ENCODE results near the gene COL4A2. TPM values are rescaled to one million over a fixed set of nuclear protein-coding genes. Genes with fewer than 3 reads are reported as not detected.

The COL4A2 gene
- total RNA-seq, 6 experiments from 2014 or later = 8.4 to 65.8 (median 42.5) TPM

DNA sequence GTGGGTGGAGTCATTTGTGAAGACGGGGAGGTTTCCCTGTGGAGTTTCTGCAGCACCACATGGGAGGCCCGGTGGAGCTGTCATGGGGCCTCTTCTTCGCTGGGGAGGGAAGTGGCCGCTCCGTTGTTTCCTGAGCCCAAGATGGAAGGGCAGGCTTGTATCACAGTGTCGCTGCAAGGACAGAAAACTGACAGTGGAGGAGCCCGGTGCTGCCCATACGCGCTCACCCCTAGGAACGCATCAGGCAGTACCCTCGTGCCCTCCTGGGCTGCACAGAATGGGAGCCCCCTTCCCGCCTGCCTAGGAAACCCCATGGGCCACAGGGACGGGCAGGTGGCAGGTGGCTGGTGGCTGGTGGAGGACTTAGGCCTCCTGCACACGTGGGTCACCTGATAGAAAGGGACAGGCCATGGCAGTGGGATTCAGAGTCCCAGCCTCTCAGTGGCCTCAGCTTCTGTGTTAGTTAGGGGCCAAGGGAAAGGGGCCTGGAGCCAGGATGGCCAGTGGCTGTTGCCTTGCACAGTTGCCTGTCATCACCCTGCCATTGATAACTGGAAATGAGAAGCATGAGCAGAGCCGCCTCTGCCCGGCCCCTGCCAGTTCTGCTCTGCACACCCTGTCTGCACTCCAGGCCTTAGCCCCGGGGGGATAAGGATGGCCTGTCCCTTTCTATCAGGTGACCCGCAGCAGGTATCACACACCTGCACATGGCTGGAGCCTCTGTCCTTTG lies 7.6 kb downstream of the COL4A2 start:
- H3K4me1 ChIP-seq = no peaks in the 10 kb centered on the region
- WGBS (ENCODE audit: insufficient coverage, low coverage, low lambda C conversion rate, missing lambda C conversion rate) = 86% methylated on average over 2 of the region's 18 CpGs
- TF ChIP-seq, protein P1, sequence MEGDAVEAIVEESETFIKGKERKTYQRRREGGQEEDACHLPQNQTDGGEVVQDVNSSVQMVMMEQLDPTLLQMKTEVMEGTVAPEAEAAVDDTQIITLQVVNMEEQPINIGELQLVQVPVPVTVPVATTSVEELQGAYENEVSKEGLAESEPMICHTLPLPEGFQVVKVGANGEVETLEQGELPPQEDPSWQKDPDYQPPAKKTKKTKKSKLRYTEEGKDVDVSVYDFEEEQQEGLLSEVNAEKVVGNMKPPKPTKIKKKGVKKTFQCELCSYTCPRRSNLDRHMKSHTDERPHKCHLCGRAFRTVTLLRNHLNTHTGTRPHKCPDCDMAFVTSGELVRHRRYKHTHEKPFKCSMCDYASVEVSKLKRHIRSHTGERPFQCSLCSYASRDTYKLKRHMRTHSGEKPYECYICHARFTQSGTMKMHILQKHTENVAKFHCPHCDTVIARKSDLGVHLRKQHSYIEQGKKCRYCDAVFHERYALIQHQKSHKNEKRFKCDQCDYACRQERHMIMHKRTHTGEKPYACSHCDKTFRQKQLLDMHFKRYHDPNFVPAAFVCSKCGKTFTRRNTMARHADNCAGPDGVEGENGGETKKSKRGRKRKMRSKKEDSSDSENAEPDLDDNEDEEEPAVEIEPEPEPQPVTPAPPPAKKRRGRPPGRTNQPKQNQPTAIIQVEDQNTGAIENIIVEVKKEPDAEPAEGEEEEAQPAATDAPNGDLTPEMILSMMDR (IDR thresholded peaks at IDR 0.05) = no peak
- TF ChIP-seq POLR2A (IDR thresholded peaks at IDR 0.05) = no peak
- no peak overlapping the region for H3K4me3 ChIP-seq
- no peaks in the 10 kb centered on the region for H3K9me3 ChIP-seq
- intact Hi-C loops (cut with DNase I) = no loop called here
- H3K27ac ChIP-seq = no peak overlapping the region
- H3K27me3 ChIP-seq = no peaks in the 10 kb centered on the region
- H3K36me3 ChIP-seq = no peaks in the 10 kb centered on the region
- DNase-seq (no peak), ATAC-seq (no peak)

DNA sequence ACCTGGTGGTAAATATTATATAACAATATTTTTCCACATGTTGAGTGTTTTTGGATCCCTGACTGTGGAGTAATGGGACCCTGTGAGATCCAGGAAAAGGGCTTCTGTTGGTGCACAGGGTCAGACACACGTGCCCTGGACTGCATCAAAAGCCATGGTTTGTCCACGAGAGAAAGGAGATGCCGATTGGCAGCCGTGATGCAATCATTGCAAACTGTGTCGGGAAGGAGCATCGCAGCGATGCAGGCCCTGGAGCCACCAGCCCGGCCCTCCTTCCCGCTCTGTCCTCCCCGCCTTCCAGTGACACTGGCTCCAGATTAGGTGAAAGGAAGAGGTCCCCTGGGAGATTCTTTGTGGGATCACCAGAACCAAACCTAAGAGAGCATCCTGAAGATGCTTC lies 9.1 kb downstream of the COL4A2 start:
- DNase-seq (no peak), ATAC-seq (no peak)
- Histone ChIP-seq H3K27ac (no peak overlapping the region), H3K4me3 (no peak overlapping the region), H3K9me3 (no peaks in the 10 kb centered on the region), H3K27me3 (no peaks in the 10 kb centered on the region), H3K4me1 (no peaks in the 10 kb centered on the region), H3K36me3 (no peaks in the 10 kb centered on the region)
- intact Hi-C loops (cut with DNase I) = no loop called here
- TF ChIP-seq POLR2A (IDR thresholded peaks at IDR 0.05) = no peak
- 43% methylated on average over 1 of the region's 10 CpGs for WGBS (ENCODE audit: insufficient coverage, low coverage, low lambda C conversion rate, missing lambda C conversion rate)

DNA sequence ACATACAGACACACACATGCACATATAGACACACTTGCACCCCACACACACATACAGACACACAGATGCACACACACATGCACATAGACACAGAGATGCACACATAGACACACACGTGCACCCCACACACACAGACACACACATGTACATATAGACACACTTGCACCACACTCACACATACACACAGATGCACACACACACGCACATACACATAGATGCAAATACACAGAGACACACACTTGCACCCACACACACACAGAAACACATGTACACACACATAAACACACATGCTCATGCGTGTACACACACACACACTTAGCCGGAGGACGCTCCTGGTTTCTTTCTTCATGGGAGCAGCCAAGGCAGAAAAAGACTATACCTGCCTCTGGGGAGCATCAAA lies 10.0 kb downstream of the COL4A2 start:
- Histone ChIP-seq H3K27me3 (no peaks in the 10 kb centered on the region), H3K9me3 (no peaks in the 10 kb centered on the region), H3K4me3 (no peak overlapping the region), H3K27ac (no peak overlapping the region), H3K36me3 (no peaks in the 10 kb centered on the region), H3K4me1 (no peaks in the 10 kb centered on the region)
- DNase-seq = no peak
- 63% methylated on average over 2 of the region's 5 CpGs for WGBS (ENCODE audit: insufficient coverage, low coverage, low lambda C conversion rate, missing lambda C conversion rate)
- intact Hi-C loops (cut with DNase I) = no loop called here
- TF ChIP-seq, protein P1 (IDR thresholded peaks at IDR 0.05) = no peak
- no peak for ATAC-seq

DNA sequence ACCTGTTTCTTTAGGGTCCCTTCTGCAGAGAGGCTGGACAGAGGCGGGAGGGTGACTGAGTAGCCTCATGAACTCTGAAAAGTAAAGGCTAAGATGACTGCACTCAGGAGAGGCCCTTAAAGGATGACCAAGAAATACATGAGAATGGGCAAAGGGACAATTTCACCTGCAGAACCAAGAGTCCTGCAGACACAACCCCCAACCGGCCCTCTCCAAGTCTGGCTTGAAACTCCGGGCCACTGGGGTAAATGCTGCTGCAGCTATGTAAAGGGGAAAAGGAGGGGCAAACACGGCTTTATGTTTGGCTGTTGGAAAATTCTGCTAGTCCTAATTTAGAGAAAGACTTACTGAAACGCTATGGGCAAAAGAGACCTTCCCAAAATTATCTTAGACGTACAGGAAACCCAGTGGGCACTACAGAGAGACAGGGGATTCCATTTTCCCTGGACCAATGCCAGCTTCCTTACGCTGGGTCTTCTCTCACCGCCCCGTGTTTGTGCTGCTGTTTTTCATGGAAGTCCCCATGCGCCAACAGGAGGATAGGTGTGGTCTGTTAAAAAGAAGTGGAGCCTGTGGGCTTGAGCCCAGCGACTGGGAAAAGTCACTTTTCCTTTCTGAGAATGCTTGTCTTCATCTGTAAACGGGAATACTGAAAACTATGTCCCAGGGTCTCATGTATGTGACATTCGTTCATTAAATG lies 10.6 kb downstream of the COL4A2 start:
- Histone ChIP-seq H3K36me3 (no peaks in the 10 kb centered on the region), H3K9me3 (no peaks in the 10 kb centered on the region), H3K27ac (no peak overlapping the region), H3K27me3 (no peaks in the 10 kb centered on the region), H3K4me1 (no peaks in the 10 kb centered on the region), H3K4me3 (no peak overlapping the region)
- DNase-seq = no peak
- WGBS (ENCODE audit: insufficient coverage, low coverage, low lambda C conversion rate, missing lambda C conversion rate) = 78% methylated on average over 9 of the region's 13 CpGs
- intact Hi-C loops (cut with DNase I) = no loop called here
- no peak for ATAC-seq
- TF ChIP-seq, protein P1 (IDR thresholded peaks at IDR 0.05) = no peak
- TF ChIP-seq POLR2A (IDR thresholded peaks at IDR 0.05) = no peak

DNA sequence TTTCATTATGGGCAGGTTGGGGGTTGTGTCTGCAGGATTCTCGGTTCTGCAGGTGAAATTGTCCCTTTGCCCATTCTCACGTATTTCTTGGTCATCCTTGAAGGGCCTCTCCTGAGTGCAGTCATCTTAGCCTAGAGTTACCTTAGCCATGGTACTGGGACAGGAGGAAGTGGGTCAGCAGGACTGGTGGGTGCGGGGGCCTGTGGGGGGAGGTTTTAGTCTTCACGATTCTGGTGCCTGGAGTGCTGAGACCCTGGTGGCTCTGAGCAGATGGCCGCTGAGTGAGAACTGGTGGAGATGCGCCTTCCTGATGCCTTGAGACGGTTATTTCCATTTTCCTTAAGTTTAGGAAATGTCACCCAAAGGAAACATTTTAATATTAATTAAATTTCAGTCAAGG lies 11.8 kb downstream of the COL4A2 start:
- 46% methylated on average over 6 of the region's 7 CpGs for WGBS (ENCODE audit: insufficient coverage, low coverage, low lambda C conversion rate, missing lambda C conversion rate)
- Histone ChIP-seq H3K4me3 (no peak overlapping the region), H3K27ac (no peak overlapping the region), H3K36me3 (no peaks in the 10 kb centered on the region), H3K9me3 (no peaks in the 10 kb centered on the region), H3K4me1 (no peaks in the 10 kb centered on the region), H3K27me3 (no peaks in the 10 kb centered on the region)
- intact Hi-C loops (cut with DNase I) = no loop called here
- ATAC-seq (no peak), DNase-seq (no peak)
- TF ChIP-seq POLR2A (IDR thresholded peaks at IDR 0.05) = no peak
- TF ChIP-seq, protein P1 (IDR thresholded peaks at IDR 0.05) = no peak

All from right lobe of liver (tissue), 6 donors.